HG03439 (cell line): Measurements from ENCODE around the gene KCNH1.
"Not testable (repeated sequence)": the region's sequence is repeated elsewhere in the genome, so short reads cannot be mapped to it uniquely, and the experiment has no call there.

Experiments used
- ATAC-seq: cut with Tn5 transposase; IDR thresholded peaks from one replicate; pipeline ENCODE4 v1.9.1; 2021; ENCODE audit warnings: mild to moderate bottlenecking, moderate library complexity; ENCODE audit not compliant: unreplicated experiment

The KCNH1 gene

DNA sequence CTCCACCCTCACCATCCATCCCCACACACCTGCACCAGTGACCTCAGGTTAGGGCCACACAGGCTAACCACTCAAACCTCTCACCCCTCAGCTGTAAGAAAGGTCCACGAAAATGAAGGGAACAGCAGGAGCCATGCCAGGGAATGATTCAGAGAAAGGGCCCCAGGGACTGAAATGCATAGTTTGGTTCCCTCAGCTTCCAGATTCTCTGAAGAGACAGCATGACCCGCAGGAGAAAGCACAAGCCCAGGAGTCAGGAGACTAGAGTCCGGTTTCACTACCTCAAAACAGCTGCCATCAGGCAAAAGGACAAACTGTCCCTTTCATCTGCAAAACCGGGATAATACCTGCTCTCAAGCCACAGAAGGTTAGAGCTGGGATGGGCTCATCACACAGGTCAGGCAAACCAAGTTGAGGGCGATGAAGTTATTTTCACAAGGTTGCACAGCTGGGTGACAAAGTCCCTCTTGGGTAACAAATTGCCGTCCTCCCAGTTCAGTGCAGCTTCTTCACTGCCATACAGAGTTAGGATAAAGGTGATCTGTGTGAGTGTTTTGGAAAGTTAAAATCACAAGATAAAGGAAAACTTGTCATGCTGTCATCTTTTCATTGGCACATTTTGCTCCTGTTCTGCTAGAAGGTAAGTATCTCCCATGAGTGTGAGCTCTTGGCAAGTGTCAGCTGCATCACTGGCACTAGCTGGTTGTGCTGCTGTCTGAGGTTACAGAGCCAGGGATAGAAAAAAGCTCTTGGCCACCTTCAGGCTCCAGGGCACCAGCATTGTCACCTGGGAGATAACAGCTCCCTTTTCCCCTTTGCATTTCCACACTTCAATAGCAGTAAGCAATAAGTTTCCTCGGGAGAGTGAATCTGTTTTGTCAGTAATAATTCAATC, 120.4 kb downstream of the KCNH1 start:
- ATAC-seq: no peak

DNA sequence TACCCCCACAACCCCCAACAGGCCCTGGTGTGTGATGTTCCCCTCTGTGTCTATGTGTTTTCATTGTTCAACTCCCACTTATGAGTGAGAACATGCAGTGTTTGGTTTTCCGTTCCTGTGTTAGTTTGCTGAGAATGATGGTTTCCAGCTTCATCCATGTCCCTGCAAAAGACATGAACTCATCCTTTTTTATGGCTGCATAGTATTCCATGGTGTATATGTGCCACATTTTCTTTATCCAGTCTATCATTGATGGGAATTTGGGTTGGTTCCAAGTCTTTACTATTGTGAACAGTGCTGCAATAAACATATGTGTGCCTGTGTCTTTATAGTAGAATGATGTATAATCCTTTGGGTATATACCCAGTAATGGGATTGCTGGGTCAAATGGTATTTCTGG, 122.8 kb downstream of the KCNH1 start:
- not testable (repeated sequence) for ATAC-seq

- no peak for ATAC-seq
Measured at GRCh38 chr1:211009944-211010343, 124.0 kb downstream of the KCNH1 start.

- ATAC-seq: no peak
Measured at GRCh38 chr1:211007830-211008229, 126.1 kb downstream of the KCNH1 start.

- not testable (repeated sequence) for ATAC-seq
Measured at GRCh38 chr1:210995931-210996330, 138.0 kb downstream of the KCNH1 start.

DNA sequence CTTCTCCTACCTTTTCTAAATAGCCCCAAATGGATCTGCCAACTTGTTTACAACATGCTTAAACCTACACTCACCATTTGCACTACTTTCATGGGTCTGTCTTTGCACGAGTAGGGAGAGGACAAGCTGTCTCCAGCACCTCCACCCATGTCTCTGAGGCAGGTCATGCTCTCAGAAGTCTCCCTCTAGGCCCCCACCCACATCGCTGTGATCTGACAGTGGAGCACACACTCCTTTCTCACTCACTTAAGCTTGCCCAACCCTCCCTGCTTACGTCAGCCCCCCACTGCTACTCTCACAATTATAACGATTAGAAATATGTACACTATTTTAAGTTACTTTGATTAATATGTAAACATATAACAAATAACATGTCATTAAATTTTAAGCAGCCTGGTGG, 141.1 kb downstream of the KCNH1 start:
- no peak for ATAC-seq

DNA sequence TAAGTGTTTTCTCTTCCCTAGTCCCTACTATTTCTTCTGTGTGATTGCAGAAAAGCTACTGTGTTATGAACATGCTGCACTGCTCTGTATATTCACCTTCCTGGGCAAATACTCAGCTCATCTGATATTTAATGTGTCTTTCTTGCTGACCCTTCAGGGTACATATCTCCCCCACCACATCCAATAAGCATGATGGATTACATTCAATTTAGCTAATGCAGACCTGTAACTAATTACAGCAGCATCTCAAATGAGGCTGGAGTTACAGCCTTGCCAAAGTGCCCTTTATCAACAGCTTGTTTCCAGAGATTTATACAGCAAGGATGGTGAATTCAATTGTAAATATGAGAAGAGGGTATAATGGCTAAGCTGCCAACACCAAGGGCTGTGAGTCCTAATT, 144.0 kb downstream of the KCNH1 start:
- ATAC-seq: no peak

DNA sequence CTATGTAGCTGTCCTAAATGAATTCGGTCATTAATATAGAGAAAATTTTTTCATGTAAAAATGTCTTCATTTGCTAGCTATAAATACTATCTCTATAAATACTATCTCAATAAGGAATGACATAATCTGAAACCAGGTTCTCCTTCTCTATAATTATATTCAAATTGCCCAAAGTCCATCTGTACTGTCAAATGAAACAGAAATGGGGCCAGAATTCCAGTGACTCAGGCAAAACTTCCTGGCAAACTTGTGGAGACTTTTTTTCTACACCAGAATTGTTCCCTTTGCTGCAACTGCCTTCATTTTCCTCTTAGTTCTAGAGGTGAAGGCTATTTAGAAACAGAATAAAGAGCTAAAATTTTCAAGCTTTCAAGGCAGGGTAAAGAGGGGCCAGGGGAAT, 152.5 kb downstream of the KCNH1 start:
- ATAC-seq: no peak

- ATAC-seq: no peak
Measured at GRCh38 chr1:210980082-210980481, 153.9 kb downstream of the KCNH1 start.

DNA sequence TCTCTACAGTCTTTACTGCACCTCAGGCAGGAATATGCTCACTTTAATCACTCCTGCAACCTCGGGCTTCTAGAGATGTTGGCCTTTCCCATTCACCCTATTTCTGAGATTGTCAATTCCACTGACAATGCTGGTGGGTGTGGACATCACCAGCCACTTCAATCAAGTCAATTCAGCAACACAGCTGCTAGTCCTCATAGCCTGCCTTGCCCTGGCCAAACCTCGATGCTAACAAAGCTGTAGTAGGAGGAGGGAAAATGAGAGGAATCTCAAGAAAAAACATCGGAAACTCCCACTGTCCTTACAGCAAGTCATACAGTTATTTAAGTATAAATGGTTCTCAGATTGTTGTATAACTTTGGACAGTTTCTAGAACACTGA, 155.0 kb downstream of the KCNH1 start:
- ATAC-seq: no peak

- ATAC-seq: no peak
Measured at GRCh38 chr1:210978316-210978973, 155.5 kb downstream of the KCNH1 start.

DNA sequence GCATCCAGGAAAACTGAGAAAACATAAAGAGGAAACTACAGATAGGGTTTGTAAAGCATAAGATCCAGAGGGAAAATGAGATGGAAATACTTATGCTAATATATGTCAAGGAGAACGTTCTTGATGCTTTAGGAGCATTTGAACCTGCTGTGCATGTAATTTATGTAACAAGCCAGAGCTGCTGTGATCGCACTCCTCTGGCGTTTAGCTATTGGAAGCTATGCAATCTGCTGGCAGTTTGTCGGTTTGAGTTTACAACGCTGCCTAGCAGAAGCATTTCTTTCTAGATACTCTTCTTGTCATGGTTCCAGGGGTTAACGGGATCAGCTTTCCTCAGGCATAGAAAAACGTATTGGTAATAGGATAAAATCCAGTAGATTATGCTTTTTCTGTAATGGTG, 182.7 kb downstream of the KCNH1 start:
- ATAC-seq: no peak

- ATAC-seq: peak; percentile 85
Measured at GRCh38 chr1:210949940-210950546, 183.9 kb downstream of the KCNH1 start.

DNA sequence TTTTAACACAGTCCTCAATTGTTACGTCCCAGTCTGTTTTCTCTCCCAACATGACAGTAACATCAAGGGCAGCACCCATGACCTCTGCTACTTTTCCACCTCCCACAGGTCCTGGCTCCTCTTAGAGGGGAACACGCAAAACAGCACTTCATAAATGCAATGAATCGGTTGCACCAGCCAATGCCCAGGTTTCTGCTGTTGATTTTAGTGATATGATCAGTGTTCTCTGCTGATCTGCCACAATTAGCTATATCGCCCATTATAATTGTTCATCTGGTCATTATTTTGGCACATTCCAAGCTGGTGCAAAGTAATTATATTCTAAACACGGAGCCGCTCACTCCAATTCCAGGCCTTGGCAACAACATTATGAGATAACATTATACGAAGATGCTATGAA, 184.5 kb downstream of the KCNH1 start:
- ATAC-seq: no peak

DNA sequence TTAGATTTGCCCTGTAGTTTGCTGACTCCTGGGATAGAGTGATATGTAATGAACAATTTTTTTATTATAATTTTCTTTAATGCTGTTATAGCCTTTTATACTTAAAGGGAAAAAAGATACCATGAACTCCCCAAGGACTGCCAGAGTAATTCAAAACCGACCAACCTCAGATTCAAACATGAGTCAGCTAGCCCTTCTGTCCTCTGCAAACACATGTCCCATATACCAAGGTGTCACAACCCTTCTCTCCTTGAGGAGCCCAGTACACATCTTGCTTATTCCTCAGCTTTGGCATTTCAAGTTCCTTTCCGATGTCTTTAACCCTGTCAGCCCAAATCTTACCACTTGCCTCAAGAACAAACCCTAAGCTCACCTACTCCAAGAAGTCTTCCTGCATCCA, 184.9 kb downstream of the KCNH1 start:
- no peak for ATAC-seq

DNA sequence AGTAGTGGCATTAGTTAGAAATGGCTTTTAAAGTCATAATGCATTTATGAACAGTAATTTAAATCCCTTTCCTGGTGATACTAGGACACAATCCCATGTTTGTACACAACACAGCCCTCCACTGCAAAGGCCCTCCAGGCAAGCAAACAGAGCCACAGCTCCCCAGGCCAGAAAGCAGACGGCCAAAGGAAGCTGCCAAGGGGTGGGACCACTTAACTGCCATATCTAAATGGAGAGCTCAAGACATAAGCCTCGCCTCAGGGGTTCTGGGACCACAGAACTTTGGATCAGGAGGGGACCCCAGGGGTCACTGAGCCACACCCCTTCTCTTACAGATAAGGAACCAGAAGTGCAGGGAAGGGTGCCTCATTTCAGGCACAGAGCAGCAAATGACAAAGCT, 189.7 kb downstream of the KCNH1 start:
- ATAC-seq: no peak

- no peak for ATAC-seq
Measured at GRCh38 chr1:210942513-210942912, 191.4 kb downstream of the KCNH1 start.

DNA sequence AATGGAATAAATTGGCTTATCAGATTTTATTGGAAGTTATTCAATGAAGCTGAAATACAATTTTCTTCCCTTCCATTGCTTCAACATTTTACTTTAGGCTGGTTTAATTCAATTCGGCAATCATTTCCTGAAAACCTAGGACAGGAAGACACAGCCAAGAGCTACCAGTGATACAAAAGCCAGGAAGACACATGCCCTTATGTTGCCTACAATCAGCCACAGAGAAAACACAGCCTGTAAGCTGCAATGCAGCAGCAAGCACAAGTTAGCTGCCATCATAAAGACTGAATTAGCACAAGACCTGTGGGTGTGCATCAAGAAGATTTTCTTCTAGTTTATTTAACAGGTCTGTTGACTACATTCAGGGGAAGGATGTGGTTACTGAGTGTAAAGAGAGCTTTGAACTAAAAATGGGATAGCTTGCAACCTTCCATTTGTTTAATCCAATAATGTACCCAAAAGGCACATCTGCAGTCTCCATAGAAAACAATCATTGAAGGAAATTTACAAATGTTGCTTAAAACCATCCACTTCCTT, 193.8 kb downstream of the KCNH1 start:
- ATAC-seq: no peak

DNA sequence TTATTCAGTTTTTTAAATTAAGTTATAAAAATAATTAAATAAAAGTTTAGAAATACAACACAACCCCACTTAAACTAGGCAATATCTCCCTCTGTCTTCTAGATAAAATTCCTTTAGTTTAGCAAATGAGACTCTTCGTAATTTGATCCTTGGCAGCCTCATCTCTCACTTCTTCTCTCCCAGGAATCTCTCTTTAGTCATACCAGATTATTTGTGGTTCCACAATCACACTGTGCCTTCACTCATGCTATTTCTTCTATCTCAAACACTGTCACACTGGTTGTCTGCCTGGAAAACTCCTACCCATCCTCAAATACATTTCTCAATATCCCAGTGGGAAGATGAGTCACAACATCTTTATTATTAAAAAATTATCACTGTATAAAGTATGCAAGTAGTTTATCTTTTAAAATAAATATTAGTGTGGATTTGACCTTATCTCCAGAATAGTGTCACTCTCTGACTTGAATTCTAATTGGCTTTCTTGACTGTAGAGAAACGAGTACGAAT, 195.5 kb downstream of the KCNH1 start:
- no peak for ATAC-seq

GRCh38 chr1:210937846-210938245, 196.1 kb downstream of the KCNH1 start:
- no peak for ATAC-seq

- ATAC-seq: no peak
Measured at GRCh38 chr1:210935905-210936304, 198.0 kb downstream of the KCNH1 start.
